MM.1S (cell line): ENCODE measurements around the gene ABCA3.

ENCODE experiments used
- EZH2 ChIP-seq: fragments of 300-600 bp; sonication (generic); optimal IDR thresholded peaks from 2 replicates; pipeline ENCODE3; 2017; ENCODE audit warnings: low read depth, mild to moderate bottlenecking, antibody characterized with exemption, low read length, mixed read lengths
- EZH2phosphoT487 ChIP-seq: fragments of 300-600 bp; sonication (generic); IDR thresholded peaks from 2 replicates; pipeline ENCODE4 v1.6.1; 2018; ENCODE audit warnings: antibody characterized with exemption, low read length
- TF ChIP-seq, protein P1 (sequence below): fragments of 300-600 bp; sonication (generic); IDR thresholded peaks from 2 replicates; pipeline ENCODE4 v1.5.1; 2016; ENCODE audit warnings: antibody characterized with exemption, low read length, mixed read lengths

DNA sequence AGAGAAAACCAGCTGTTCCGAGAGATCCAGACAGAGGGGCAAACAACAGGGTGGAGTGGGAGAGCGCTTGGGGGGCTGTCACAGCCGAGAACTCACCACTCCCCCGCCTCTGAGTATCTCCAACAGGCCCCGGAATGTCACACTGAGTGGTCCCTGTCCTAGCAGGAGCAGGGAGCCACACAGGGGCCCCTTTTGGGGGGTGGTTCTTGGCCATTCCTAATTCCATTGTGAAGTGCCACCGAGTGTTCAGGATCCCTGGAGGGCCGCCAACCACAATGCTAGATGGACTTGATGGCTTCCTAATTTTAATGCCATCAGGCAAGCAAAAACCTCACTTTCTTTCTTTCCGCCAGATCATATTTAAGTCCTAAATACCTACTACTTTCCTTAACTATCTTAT is 16.8 kb downstream of the ABCA3 start:
- TF ChIP-seq, protein P1, sequence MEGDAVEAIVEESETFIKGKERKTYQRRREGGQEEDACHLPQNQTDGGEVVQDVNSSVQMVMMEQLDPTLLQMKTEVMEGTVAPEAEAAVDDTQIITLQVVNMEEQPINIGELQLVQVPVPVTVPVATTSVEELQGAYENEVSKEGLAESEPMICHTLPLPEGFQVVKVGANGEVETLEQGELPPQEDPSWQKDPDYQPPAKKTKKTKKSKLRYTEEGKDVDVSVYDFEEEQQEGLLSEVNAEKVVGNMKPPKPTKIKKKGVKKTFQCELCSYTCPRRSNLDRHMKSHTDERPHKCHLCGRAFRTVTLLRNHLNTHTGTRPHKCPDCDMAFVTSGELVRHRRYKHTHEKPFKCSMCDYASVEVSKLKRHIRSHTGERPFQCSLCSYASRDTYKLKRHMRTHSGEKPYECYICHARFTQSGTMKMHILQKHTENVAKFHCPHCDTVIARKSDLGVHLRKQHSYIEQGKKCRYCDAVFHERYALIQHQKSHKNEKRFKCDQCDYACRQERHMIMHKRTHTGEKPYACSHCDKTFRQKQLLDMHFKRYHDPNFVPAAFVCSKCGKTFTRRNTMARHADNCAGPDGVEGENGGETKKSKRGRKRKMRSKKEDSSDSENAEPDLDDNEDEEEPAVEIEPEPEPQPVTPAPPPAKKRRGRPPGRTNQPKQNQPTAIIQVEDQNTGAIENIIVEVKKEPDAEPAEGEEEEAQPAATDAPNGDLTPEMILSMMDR = no peak
- TF ChIP-seq EZH2 (no peak), EZH2phosphoT487 (no peak)
